Kidney epithelial cell (primary cell): Measurements from ENCODE around the gene ASIC1. TPM values are rescaled to one million over a fixed set of nuclear protein-coding genes. Genes with fewer than 3 reads are reported as not detected.

Experiments used
- DNase-seq: peaks from one replicate; pipeline ENCODE4 v3.0.0-alpha.2; 2010; ENCODE audit warnings: low read depth
- H3K27me3 ChIP-seq: 2 replicates; pipeline ENCODE4 v1.6.0; 2011; ENCODE audit warnings: low read length; ENCODE audit not compliant: control insufficient read depth, insufficient read depth
- H3K36me3 ChIP-seq: 2 replicates; pipeline ENCODE4 v1.5.1; 2011; ENCODE audit warnings: low read length; ENCODE audit not compliant: control insufficient read depth, insufficient read depth
- H3K4me3 ChIP-seq: 2 replicates; pipeline ENCODE4 v1.5.1; 2011; ENCODE audit warnings: low read depth, mild to moderate bottlenecking, control low read depth, low read length
- total RNA-seq: library from RNA; depleted of rRNA; stranded (reverse); fragments of >200 nt; gene quantifications from 2 replicates; pipeline ENCODE4 v1.2.3, GENCODE V29; 2015
- TF ChIP-seq, protein P1 (sequence below): IDR thresholded peaks from 2 replicates; pipeline ENCODE4 v1.5.1; 2011; ENCODE audit warnings: mild to moderate bottlenecking, moderate library complexity, low read length, control low read depth, inconsistent platforms; ENCODE audit not compliant: insufficient read depth, poor library complexity, severe bottlenecking

The ASIC1 gene
- total RNA-seq, 1 donor from 2014 or later: 0.75 TPM

DNA sequence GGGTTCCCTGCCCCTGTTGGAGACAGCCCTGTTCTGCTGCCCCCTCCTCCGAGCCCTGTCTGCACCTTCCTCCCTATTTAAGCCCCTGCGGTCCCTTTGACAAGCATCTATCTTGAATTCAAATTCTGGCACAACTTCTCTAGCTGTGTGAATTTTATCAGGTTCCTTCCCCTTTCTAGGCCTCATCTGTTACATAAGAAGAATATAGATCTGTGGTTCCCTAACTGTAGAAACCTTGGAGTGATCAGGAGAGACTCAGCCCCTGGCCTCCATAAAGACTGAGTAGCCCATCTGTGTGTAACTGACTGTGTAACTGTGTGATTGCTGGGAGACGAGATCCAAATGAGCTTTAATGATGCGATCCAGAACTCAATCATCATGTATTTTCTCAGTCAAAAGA is 19.1 kb upstream of the ASIC1 start:
- DNase-seq: no peak
- Histone ChIP-seq H3K4me3 (no peak overlapping the region), H3K36me3 (no peaks in the 10 kb centered on the region), H3K27me3 (peaks cover 2% of the 10 kb centered on the region)
- TF ChIP-seq, protein P1, sequence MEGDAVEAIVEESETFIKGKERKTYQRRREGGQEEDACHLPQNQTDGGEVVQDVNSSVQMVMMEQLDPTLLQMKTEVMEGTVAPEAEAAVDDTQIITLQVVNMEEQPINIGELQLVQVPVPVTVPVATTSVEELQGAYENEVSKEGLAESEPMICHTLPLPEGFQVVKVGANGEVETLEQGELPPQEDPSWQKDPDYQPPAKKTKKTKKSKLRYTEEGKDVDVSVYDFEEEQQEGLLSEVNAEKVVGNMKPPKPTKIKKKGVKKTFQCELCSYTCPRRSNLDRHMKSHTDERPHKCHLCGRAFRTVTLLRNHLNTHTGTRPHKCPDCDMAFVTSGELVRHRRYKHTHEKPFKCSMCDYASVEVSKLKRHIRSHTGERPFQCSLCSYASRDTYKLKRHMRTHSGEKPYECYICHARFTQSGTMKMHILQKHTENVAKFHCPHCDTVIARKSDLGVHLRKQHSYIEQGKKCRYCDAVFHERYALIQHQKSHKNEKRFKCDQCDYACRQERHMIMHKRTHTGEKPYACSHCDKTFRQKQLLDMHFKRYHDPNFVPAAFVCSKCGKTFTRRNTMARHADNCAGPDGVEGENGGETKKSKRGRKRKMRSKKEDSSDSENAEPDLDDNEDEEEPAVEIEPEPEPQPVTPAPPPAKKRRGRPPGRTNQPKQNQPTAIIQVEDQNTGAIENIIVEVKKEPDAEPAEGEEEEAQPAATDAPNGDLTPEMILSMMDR: no peak

DNA sequence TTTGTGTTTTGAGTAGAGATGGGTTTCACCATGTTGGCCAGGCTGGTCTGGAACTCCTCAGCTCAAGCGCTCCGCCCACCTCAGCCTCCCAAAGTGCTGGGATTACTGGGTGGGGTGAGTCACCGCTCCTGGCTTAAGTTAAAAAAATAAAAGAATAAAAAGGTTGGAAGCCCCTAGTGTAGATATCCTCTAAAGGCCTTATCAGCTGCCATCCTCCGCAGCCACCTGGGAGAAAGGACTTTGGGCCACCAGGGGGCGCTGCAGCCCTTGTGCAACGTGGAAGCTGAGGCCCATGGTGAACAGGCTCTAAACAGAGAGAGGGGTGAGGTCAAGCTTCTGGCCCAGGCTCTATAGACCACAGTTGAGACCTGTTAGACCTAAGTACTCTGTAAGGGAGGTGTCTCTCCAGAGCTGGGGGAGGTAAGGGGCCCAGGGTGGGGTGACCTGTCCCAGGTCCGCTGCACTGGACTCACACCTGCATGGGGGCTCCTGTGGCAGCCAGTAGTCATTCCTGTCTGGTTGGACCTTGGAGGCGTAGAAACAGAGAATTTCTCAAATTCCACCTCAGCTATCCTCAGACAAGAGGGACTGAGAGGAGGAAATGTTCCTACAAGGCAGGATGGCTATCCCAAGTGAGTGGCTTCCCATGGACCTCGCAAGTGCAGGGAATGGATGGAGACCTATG is 18.1 kb upstream of the ASIC1 start:
- TF ChIP-seq, protein P1: peak; percentile 96
- H3K36me3 ChIP-seq: no peaks in the 10 kb centered on the region
- no peak for DNase-seq
- peaks cover 2% of the 10 kb centered on the region for H3K27me3 ChIP-seq
- no peak overlapping the region for H3K4me3 ChIP-seq

DNA sequence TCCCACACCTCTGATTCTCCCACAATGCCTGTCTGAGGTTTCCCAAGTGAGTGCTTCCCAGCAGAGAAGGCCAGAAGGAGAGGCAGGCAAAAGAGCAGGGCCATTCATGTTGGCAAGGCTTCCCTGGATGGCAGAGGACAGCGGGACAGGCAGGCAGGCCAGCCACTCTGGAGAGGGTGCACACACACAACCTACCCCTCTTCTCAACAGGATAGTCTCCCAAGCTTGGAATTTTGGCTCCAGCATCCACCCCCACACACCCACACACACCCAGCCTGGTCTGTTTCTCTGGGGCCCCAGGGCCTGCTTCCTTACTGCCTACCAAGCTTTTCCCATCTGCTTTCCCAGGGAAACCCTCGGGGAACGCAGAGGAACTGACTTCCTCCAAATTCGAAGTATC is 16.7 kb upstream of the ASIC1 start:
- Histone ChIP-seq H3K27me3 (peaks cover 2% of the 10 kb centered on the region), H3K36me3 (no peaks in the 10 kb centered on the region), H3K4me3 (no peak overlapping the region)
- DNase-seq: no peak
- TF ChIP-seq, protein P1: no peak

DNA sequence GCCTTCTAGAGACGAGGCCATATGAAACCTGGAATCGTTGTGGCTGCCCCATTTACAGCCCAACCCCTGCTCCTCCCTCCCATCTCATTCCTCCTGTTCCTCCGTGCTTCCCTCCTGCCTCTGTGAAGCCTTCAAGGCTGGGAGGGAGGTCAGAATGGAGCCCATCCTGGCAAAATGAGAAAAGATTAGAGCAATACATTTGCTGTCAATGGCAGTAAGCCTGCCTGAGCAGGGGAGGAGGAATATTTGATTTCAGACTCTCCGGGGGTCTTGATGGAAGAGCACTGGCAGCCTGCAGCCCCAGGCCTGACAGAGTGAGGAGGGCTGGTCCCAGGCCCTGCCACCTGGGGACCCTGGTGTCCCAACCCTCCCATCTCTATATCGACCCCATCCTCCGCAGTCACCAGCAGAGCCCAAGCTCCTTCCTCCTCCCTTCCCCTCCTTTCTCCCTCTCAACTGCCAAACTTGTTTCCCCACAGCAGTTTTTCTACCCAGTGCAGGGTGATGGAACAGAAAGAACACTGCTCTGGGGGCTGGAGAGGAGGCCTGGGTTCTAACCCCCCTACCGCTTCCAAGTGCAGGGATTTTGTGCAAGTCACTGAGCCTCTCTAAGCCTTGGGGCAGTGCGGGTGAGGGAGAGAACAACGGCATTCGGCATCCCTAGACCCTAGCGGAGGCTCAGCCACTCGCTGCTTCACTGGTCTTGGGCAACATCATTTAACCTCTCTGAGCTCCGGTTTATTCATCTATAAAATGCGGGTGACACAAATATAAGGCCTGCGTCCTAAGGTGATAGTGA is 16.1 kb upstream of the ASIC1 start:
- no peak overlapping the region for H3K4me3 ChIP-seq
- peaks cover 2% of the 10 kb centered on the region for H3K27me3 ChIP-seq
- no peak for DNase-seq
- TF ChIP-seq, protein P1: no peak
- no peaks in the 10 kb centered on the region for H3K36me3 ChIP-seq

DNA sequence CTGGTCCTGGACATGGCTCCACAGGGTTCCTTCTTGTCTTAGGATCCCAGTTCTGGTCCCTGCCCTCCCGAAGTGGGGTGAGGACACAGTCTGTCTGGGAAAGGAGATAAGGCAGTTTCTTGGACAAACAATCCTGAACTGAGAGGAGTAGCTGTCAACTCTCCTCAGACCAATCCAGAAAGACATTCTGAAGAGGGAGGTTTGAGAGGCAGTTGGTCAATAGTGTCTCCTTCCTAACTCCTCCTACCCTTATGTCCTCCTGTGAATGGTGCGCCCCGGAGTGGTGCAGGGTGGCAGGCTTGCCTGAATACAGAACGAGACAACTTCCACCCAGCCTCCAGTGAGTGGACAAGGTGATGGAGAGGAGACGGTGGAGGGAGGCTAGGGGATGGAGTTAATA is 15.4 kb upstream of the ASIC1 start:
- TF ChIP-seq, protein P1: no peak
- H3K4me3 ChIP-seq: no peak overlapping the region

More for the DNA sequence above, 15.4 kb upstream of the ASIC1 start:
- DNase-seq: no peak
- peaks cover 2% of the 10 kb centered on the region for H3K27me3 ChIP-seq
- no peaks in the 10 kb centered on the region for H3K36me3 ChIP-seq
